HS-5 (cell line): ENCODE measurements around the gene CHRNG.

Experiments used
- DNase-seq: peaks from one replicate; pipeline ENCODE4 v3.0.0-alpha.2; 2012; ENCODE audit warnings: low read depth

CHRNG gene, protein sequence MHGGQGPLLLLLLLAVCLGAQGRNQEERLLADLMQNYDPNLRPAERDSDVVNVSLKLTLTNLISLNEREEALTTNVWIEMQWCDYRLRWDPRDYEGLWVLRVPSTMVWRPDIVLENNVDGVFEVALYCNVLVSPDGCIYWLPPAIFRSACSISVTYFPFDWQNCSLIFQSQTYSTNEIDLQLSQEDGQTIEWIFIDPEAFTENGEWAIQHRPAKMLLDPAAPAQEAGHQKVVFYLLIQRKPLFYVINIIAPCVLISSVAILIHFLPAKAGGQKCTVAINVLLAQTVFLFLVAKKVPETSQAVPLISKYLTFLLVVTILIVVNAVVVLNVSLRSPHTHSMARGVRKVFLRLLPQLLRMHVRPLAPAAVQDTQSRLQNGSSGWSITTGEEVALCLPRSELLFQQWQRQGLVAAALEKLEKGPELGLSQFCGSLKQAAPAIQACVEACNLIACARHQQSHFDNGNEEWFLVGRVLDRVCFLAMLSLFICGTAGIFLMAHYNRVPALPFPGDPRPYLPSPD

GRCh38 chr2:232539298-232540231, at the start of gene CHRNG:
Gene CHRNG (plus strand): TSS chr2:232539692. CDS start chr2:232539748, 56 bp downstream.
- no peak for DNase-seq

DNA sequence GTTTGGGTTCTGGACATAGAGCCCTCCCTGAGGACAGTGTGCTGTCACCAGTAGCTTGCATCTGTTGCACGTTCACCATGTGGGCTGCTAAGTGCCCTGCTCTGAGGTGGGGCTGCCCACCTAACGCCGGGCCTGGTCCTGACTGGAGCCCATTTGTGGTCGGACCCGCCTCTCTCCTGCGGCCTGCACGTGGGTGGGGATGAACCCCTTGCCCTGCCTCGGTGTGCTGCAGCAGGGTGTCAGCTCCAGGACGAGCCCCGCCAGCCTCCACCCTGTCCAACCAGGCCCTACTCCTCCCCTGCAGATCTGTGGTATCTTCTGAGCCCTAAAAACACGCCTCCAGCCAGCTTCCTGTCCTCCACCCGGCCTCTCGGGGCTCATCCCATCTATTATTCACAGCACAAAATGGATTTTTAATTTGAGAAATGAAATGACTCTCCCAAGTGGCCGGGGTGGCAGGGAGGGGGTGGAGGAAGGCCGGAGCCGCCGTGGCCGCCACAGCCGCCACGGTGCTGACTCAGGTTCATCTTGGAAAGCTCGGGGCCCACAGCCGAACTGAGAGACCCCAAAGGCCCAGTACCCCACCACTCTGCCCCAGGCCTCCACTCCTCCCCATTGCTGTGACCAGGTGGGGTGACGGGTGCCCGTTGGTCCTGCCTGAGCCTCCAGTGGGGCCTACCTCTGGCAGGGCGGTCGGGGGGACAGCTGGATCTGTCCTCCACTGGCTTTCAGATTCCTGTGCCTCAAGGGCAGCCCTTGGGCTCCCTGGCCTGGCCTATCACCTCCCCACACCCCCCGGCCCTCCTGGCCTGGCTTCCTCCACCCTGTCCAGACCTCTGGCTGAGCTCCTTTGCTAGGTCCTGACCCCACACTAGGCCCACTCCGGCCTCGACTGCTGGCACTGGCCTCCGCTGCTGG, 49.0 kb upstream of the CHRNG start:
- no peak for DNase-seq

- no peak for DNase-seq
These were observed 48.2 kb upstream of the CHRNG start for GRCh38 chr2:232491139-232491780.

- DNase-seq: no peak
These were observed 47.1 kb upstream of the CHRNG start for GRCh38 chr2:232492236-232492848.

- DNase-seq: no peak
These were observed 46.4 kb upstream of the CHRNG start for GRCh38 chr2:232492963-232493700.

- DNase-seq: no peak
These were observed 45.6 kb upstream of the CHRNG start for GRCh38 chr2:232493701-232494474.

GRCh38 chr2:232494542-232494941, 45.0 kb upstream of the CHRNG start:
- no peak for DNase-seq

DNA sequence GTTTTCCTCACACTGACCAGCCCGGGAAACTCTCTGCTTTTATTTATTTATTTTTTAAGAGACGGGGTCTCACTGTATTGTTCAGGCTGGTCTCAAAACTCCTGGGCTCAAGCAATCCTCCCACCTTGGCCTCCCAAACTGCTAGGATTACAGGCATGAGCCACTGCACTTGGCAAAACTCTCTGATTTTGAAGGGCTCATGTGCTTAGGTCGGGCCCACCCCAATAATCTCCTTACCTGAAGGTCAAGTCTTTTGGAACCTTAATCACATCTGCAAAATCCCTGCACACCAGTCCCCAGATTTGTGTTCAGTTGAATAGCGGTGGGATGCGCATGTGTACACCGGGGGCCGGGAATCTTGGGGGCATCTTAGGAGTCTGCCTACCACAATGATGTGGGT, 44.2 kb upstream of the CHRNG start:
- no peak for DNase-seq

GRCh38 chr2:232496501-232497270, 42.8 kb upstream of the CHRNG start:
- DNase-seq: no peak

GRCh38 chr2:232497348-232497747, 42.1 kb upstream of the CHRNG start:
- no peak for DNase-seq

DNA sequence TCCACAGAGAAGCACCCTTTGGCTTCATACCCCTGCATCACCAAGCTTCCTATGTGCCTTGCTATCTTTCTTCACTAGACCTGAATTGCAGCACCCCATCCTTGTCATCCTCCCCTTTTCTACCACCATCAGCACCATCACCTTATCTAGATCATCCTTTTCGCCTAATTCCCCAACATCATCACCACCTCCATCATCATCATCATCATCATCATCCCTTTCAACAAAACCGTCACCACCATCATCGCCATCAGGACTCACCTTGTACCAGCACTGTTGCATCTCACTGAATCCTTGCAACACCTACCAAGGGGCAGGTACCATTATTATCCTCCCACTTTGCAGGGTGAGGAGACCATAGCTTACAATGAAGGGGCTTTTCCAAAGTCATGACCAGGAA, 41.0 kb upstream of the CHRNG start:
- DNase-seq: no peak

- no peak for DNase-seq
These were observed 38.1 kb upstream of the CHRNG start for GRCh38 chr2:232501331-232501771.

GRCh38 chr2:232501794-232502390, 37.6 kb upstream of the CHRNG start:
- DNase-seq: no peak

GRCh38 chr2:232502511-232502910, 37.0 kb upstream of the CHRNG start:
- DNase-seq: no peak

DNA sequence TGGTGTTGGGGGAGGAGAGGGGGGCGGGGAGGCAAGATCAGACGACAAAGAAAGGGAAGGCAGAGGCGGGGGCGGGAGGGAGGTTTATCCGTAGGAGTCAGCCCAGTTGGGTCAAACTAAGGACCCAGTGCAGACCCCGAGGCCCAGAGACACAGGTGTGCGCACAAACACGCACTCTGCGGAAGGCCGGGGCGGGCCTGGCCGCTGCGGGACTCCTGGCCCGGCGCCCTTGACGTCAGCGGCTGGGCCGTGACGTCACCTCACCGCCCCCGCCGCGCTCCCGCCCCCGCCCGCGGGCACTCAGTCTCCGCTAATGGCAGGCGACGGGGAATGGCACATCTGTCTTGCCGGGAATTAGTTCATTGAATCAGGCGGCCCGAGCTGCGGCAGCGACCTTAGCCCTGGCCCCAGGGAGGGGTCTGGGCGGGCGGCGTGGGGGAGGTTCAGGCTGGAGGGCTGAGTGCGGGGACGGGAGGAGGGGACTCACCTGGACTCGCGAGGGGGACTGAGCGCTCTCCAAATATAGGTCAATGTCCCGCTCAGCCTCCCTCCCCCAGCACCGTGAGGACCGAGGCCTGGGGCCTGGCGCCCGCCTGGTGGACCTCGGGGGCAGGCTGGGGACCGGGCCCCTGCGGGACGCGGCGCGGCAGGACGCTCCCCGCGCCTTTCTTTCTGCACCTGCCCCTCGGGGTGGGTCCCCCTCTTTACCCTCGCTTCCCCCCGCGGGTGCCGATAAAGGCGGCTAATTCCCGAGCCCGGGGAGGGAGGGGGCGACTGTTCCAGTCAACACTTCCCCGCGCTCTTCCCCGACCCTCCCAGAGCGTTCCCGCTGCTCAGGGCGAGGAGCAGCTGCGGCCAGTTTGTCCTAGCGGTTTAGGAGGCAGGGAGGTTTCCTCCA, 36.3 kb upstream of the CHRNG start:
- no peak for DNase-seq

- no peak for DNase-seq
These were observed 35.6 kb upstream of the CHRNG start for GRCh38 chr2:232503809-232504323.

GRCh38 chr2:232504438-232504837, 35.1 kb upstream of the CHRNG start:
- no peak for DNase-seq
